ENCODE measurements around the gene CFAP58. TPM values are rescaled to one million over a fixed set of nuclear protein-coding genes. Genes with fewer than 3 reads are reported as not detected.

The CFAP58 gene
- total RNA-seq, 1 experiment from 2014 or later: 0.63 TPM

DNA sequence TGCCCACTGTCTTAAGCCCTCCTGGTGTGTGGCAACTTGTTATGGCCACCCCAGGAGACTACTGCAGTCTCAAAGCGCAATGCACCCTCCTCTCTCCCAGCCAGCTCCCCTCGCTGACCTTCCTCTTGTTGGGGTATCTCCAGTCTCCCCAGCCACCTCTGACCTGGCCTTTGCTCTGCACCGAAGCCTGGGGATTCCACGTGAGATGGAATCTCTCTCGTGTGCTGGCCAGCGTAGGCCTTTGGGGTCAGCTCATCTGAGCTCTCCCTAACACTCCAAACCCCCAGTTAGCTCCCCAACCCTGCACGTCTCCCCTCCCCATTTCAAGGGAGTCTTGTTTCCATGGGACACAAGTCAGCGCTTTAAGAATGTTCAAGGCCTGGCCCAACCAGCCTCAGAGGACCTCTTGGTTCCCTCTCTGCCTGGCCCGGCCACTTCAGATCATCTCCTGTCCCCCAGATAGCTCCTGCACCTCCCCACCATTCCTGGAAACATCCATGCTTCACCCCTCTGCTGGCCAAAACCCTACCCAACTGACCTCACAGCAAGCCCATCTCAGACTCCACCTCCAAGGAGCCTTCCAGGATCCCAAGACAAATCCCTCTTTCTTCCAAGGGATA, 26.5 kb upstream of the CFAP58 start:
- no peak overlapping the region for H2BK120ac ChIP-seq (ENCODE audit: low read depth, low read length, poor library complexity, severe bottlenecking)
- Mint-ChIP-seq H3K36me3 (ENCODE audit: insufficient read depth in 1 of 3, low read depth in 3 of 3) (peaks cover 14 to 23% (median 22%) of the 10 kb centered on the region in 3 experiments), H3K27ac (peak overlapping the region; percentile 18 to 98 (median 92); a peak in 6 of 7 replicates), H3K9me3 (no peaks in the 10 kb centered on the region), H3K27me3 (ENCODE audit: low read depth) (no peaks in the 10 kb centered on the region), H3K4me3 (peak overlapping the region; percentile 4 to 16; a peak in 3 of 5 replicates), H3K4me1 (peaks cover 88 to 92% of the 10 kb centered on the region in 2 experiments)
- no CpG with 5 or more reads among the region's 9 CpGs for WGBS (ENCODE audit: extremely low coverage, insufficient read length, low lambda C conversion rate)
- H2BK15ac ChIP-seq (ENCODE audit: low read depth, low read length): no peak overlapping the region
- no peak overlapping the region for H3K56ac ChIP-seq (ENCODE audit: insufficient read length, low read depth, low read length)
- no peaks in the 10 kb centered on the region for H3K9me3 ChIP-seq (ENCODE audit: control insufficient read depth, low read depth, low read length)
- H3K14ac ChIP-seq (ENCODE audit: insufficient read depth, low read length): 0 out of 2 replicates have a peak overlapping the region, but pooled peaks have one; percentile 4
- H2AK5ac ChIP-seq (ENCODE audit: insufficient read length, low read length): no peak overlapping the region
- H3K9ac ChIP-seq (ENCODE audit: extremely low read depth, insufficient read length, low read length): no peak overlapping the region
- H3T11ph ChIP-seq (ENCODE audit: low read length): no peak overlapping the region
- peaks cover 23% of the 10 kb centered on the region; the same call in 1 of the 2 replicates for H3K79me2 ChIP-seq (ENCODE audit: insufficient read depth, low read length)
- no peak overlapping the region for H3K27ac ChIP-seq (ENCODE audit: insufficient read length, low read depth, low read length)
- H2BK20ac ChIP-seq (ENCODE audit: low read depth, low read length, poor library complexity, severe bottlenecking): no peak overlapping the region
- peaks cover 47% of the 10 kb centered on the region; the same call in 1 of the 2 replicates for H3K4me1 ChIP-seq (ENCODE audit: insufficient read depth, low read length)
- H4K91ac ChIP-seq (ENCODE audit: insufficient read length, low read depth, low read length): no peak overlapping the region
- no peak for DNase-seq
- H2BK12ac ChIP-seq (ENCODE audit: insufficient read length, low read depth, low read length): no peak overlapping the region
- H3K23me2 ChIP-seq (ENCODE audit: insufficient read length, low read depth, low read length, poor library complexity, severe bottlenecking): peaks cover 4% of the 10 kb centered on the region
- H4K20me1 ChIP-seq (ENCODE audit: control insufficient read depth, insufficient read depth, insufficient read length): no peaks in the 10 kb centered on the region
- no peak overlapping the region for H2AFZ ChIP-seq (ENCODE audit: low read length)
- H3K27me3 ChIP-seq (ENCODE audit: insufficient read depth, low read length): no peaks in the 10 kb centered on the region
- no peaks in the 10 kb centered on the region for H3K79me1 ChIP-seq (ENCODE audit: insufficient read depth, low read depth, low read length, poor library complexity, severe bottlenecking)
- H2BK5ac ChIP-seq (ENCODE audit: insufficient read length, low read length): no peak overlapping the region
- H3K4me2 ChIP-seq (ENCODE audit: insufficient read depth, insufficient read length, low read length): no peak overlapping the region
- TF ChIP-seq, protein P1, sequence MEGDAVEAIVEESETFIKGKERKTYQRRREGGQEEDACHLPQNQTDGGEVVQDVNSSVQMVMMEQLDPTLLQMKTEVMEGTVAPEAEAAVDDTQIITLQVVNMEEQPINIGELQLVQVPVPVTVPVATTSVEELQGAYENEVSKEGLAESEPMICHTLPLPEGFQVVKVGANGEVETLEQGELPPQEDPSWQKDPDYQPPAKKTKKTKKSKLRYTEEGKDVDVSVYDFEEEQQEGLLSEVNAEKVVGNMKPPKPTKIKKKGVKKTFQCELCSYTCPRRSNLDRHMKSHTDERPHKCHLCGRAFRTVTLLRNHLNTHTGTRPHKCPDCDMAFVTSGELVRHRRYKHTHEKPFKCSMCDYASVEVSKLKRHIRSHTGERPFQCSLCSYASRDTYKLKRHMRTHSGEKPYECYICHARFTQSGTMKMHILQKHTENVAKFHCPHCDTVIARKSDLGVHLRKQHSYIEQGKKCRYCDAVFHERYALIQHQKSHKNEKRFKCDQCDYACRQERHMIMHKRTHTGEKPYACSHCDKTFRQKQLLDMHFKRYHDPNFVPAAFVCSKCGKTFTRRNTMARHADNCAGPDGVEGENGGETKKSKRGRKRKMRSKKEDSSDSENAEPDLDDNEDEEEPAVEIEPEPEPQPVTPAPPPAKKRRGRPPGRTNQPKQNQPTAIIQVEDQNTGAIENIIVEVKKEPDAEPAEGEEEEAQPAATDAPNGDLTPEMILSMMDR (conservative IDR thresholded peaks at IDR 0.05): no peak
- no peak overlapping the region for H3K4ac ChIP-seq (ENCODE audit: low read depth, low read length)
- H3K18ac ChIP-seq (ENCODE audit: insufficient read length, low read depth, low read length): no peak overlapping the region
- no peak overlapping the region for H3K23ac ChIP-seq (ENCODE audit: insufficient read length, low read depth, low read length)
- no peak overlapping the region for H4K8ac ChIP-seq (replicated peaks; ENCODE audit: insufficient read length, low read depth, low read length)
- H4K5ac ChIP-seq (ENCODE audit: insufficient read length, low read depth, low read length): no peak overlapping the region
